Measurements from ENCODE around the gene LPAR1.

The LPAR1 gene

GRCh38 chr9:111037708-111038330, 451 bp downstream of the LPAR1 start:
- DNase-seq (ENCODE audit: low read depth in 2 of 2), result no peak

GRCh38 chr9:111037356-111037707, 938 bp downstream of the LPAR1 start:
- DNase-seq (ENCODE audit: low read depth in 2 of 2), result no peak

DNA sequence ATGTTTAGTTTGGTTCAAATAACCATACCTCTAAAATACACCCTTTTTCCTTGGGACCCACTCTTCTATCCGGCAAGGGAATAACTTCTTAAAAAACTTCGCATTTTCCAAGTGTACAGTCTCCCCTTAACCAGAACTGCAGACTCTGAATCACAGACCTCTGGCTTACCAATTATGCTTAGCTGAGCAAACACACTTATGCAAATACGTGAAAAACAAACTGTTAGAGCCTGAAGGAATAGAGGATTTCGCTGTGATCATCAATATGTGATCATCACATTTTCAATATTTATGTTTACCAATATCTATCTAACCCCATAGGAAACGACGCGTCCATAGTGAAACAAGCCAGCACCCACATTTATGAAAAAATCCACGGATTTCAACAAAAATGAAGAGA, 1.3 kb downstream of the LPAR1 start:
- DNase-seq (ENCODE audit: low read depth in 2 of 2), result no peak

GRCh38 chr9:111036429-111036789, 1.9 kb downstream of the LPAR1 start:
- no peak for DNase-seq (ENCODE audit: low read depth in 2 of 2)

GRCh38 chr9:111035543-111036428, 2.5 kb downstream of the LPAR1 start:
- DNase-seq (ENCODE audit: low read depth in 2 of 2), result no peak

DNA sequence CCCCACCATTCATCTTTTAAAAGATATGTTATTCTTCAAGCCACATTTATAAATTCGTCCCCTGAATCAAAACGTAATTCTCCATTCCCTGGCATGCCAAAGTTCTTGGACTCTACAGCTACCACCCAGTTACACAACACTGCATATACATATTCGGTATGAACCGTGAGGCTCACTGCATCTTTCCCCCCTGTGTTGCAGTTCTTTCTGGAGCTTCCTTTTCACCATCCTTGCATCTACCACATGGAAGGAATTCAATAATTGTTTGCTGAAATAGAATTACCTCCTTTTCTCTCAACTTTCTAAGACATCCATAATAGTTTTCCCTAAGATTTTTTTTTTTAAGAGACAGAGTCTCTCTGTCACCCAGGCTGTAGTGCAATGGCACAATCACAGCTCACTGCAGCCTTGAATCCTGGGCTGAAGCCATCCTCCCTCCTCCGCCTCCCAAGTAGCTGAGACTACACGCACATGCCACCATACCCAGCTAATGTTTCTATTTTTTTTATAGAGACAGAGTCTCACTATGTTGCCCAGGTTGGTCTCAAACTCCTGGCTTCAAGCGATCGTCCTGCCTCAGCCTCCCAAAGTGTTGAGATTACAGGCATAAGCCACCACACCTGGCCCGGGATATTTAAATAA, 3.3 kb downstream of the LPAR1 start:
- DNase-seq (ENCODE audit: low read depth in 2 of 2), result no peak

- no peak for DNase-seq (ENCODE audit: low read depth in 2 of 2)
Observed at GRCh38 chr9:111034170-111034897, 3.9 kb downstream of the LPAR1 start.

DNA sequence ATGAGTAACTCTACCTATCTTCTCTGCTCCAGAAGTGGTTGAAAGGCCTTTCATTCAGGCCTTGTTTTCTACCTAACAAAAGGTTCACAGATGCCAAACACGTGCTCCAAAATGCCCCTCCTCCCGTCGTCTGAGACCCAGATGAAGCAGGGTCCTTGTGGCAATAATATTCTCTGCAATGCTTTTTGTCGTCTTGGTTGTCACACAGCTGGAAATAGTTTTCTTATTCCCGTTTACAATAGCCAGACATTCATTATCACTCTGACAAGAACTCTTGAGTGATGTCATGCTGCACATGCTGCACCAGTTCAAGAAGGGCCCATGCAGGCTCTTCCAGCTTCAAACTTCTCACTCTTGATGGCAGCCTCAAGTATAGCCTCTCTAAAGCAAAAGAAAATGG, 7.8 kb downstream of the LPAR1 start:
- DNase-seq (ENCODE audit: low read depth in 2 of 2), result no peak

GRCh38 chr9:111029260-111029659, 9.0 kb downstream of the LPAR1 start:
- no peak for DNase-seq (ENCODE audit: low read depth in 2 of 2)

GRCh38 chr9:111027798-111028197, 10.5 kb downstream of the LPAR1 start:
- no peak for DNase-seq (ENCODE audit: low read depth in 2 of 2)

DNA sequence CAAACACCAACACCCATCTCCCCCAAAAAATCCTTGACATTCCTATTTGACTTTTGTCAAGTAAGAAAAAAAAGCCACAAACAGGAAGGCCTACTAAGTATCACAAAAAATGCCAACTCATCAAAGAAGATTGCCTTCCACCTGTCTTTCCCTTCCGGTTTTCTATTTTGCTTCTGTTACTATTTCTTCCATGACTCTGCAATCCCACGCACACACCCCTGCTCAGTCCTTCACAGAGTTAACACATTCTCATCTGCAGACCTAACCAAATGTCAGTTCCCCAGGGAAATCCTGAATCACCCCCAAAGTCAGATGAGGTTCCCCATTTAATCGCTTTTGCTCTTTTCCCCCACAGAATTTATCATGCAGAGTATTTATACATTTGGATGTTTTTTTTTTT, 15.1 kb downstream of the LPAR1 start:
- no peak for DNase-seq (ENCODE audit: low read depth in 2 of 2)

DNA sequence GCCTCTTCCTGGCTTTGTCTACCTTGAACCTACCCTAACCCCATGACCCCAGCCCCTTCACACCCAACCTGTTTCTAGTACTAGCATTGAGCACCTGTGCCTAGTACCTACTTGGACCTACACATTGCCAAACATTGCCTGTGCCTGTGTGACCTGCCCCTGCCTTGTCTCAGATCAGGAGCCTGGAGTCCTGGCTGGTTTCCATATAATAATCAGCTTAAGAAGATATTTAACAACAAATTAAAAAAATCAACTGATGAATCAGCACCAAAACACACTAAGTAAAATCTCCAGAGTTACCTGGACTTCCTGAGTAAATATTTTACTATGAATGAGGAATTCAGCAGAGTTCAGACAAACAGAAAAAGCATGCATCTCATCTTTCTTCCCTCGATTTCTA, 17.7 kb downstream of the LPAR1 start:
- DNase-seq (ENCODE audit: low read depth in 2 of 2), result no peak

- no peak for DNase-seq (ENCODE audit: low read depth in 2 of 2)
Observed at GRCh38 chr9:111016426-111017045, 21.7 kb downstream of the LPAR1 start.

GRCh38 chr9:111016016-111016415, 22.3 kb downstream of the LPAR1 start:
- DNase-seq (ENCODE audit: low read depth in 2 of 2), result no peak

DNA sequence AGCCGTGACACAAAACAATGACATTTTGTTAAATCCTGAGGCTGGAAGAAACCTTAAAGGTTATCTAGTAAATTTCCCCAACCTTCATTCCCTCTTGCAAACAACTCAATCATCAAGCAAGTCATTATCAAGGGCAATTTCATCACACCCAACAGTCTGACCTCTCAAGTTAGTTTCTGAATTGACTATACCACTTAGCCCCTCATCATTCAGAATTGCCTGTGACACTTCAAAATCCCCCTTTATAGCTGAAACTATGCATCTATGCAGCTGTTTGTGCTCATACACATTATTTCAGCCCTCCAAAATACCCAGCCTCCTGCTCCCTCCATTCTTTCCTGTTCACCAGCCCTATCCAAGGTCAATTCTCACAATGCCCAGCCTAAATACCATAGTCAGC, 24.6 kb downstream of the LPAR1 start:
- no peak for DNase-seq (ENCODE audit: low read depth in 2 of 2)

- no peak for DNase-seq (ENCODE audit: low read depth in 2 of 2)
Observed at GRCh38 chr9:111013250-111013649, 25.0 kb downstream of the LPAR1 start.

DNA sequence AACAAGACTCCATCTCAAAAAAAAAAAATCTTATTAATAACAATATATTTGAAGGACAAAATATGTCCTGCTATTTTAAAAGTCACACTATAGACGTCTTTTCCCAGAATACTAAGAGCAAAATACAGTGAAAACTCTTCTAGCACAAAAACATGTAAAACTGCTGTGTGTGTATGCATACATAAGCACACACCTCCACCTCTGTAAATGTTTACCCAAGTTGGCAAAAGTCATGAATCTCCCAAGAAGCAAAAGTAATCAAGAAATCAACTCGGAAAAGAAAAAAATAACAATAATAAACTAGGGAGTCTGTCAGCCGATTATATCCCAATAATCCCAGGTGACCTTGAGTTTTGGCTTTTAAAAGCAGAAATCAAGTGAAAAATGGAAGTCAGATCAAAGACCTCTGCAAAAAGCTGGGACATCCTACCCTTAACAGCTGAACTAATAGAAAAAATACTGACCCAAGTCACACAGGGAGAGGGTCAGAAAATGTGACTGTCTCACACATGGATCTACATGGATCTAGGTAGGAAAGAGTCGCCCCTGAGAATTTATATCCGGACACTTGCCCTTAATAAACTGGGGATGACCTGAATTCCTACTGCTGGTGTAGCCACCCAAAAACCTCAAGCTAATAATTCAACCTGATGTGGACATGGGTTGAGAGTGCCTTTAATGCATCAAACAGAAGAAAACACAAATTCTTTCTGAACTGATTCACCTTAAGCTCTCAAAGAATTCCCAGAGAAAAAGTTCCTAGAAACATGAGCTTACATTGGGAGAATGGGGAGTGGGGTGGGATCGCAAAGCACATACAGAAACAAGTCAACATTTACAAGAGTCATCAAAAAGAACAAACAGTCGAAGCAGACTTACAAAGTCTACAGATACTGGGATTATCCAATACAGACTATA, 29.9 kb downstream of the LPAR1 start:
- DNase-seq (ENCODE audit: low read depth in 2 of 2), result no peak

DNA sequence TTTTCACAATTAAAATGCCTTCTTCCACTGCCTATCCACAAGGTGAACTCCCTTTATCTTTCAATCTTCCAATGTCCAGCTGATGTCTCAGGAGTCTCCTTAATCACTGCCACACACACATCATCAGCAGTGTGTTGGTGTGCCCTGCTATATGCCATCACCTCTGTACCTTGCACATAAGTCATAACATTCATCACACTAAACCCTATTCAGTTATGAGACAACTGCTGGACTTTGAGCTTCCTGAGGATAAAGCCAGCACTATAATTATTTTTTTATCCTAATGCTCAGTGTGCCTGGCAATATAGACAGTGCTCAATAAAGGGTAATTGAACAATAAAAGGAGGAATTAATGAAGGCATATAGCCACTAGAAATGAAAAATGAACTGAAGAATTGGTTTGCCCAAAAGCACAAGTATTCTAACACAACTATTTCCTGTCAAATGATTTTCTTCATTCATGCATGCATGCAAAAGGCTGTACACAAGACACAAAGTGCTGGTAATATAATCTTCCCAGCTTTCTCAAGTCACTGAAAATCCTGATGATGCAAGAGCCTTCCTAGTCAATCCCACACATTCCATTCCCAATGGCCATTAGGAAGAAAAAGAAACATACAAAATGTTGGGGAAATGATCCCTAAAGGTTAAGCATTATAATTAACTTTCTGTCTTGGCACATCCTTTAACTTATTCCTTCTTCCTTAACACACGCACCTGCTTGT, 32.4 kb downstream of the LPAR1 start:
- no peak for DNase-seq (ENCODE audit: low read depth in 2 of 2)

DNA sequence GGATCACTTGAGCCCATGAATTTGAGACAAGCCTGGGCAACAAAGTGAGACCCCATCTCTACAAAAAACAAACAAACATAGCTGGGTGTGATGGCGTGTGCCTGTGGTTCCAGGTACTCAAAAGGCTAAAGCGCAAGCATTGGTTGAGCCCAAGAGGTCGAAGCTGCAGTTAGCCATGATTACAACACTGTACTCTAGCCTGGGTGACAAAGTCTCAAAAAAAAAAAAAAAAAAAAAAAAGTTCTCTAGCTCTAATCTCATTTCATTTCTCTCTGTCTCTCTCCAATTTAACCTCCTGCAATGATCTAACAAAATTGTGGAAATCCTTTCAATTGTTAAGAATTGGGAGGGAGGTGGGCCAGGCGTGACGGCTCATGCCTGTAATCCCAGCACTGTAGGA, 33.3 kb downstream of the LPAR1 start:
- DNase-seq (ENCODE audit: low read depth in 2 of 2), result no peak

GRCh38 chr9:111003182-111003581, 35.1 kb downstream of the LPAR1 start:
- no peak for DNase-seq (ENCODE audit: low read depth in 2 of 2)

Measured in fibroblast of skin of left biceps (primary cell).